H1 (cell line): ENCODE measurements around the gene DHX9. TPM values are rescaled to one million over a fixed set of nuclear protein-coding genes. Genes with fewer than 3 reads are reported as not detected.

Experiments
- RNF2 ChIP-seq: fragments of 200-900, 300-1000 bp; sonication (generic); IDR thresholded peaks from 2 replicates; pipeline ENCODE4 v1.7.1; 2016; ENCODE audit warnings: borderline replicate concordance, low read depth, mild to moderate bottlenecking, antibody characterized with exemption, low read length; ENCODE audit not compliant: poor library complexity, severe bottlenecking; ENCODE audit errors: missing control alignments
- SAP30 ChIP-seq: fragments of 300-600 bp; sonication (generic); IDR thresholded peaks from 2 replicates; pipeline ENCODE4 v1.7.1; 2012; ENCODE audit warnings: low read length, moderate library complexity, mild to moderate bottlenecking, inconsistent platforms; ENCODE audit not compliant: insufficient read depth, insufficient replicate concordance
- polyA plus RNA-seq, 7 experiments: library from polyadenylated mRNA; depleted of rRNA in 3 of 7; stranded (reverse) in 5 of 7; unstranded in 2 of 7; fragments of >200 nt in 5 of 7; fragments of 200-250 nt in 2 of 7; gene quantifications; 1 replicate in 5 of 7; 2 replicates in 1 of 7; 4 replicates in 1 of 7; pipeline versions ENCODE4 v1.2.1 to v1.2.3, GENCODE V29; 2011 to 2013; ENCODE audit warnings: missing spikeins in 2 of 7, mixed read lengths in 2 of 7
- total RNA-seq: library from RNA; stranded (reverse); fragmentation: NEBNext Ultra II Directional; extraction: Animal tissue kit (Norgen Biotek cat#: 25700); gene quantifications from 2 replicates; pipeline ENCODE4 v1.2.1, GENCODE V29; 2021

Gene DHX9
- total and polyA plus RNA-seq, 2 of the 8 experiments (the other 6 are each of a cell fraction or from before 2014, with no cell fraction given): 153 to 333 TPM

DNA sequence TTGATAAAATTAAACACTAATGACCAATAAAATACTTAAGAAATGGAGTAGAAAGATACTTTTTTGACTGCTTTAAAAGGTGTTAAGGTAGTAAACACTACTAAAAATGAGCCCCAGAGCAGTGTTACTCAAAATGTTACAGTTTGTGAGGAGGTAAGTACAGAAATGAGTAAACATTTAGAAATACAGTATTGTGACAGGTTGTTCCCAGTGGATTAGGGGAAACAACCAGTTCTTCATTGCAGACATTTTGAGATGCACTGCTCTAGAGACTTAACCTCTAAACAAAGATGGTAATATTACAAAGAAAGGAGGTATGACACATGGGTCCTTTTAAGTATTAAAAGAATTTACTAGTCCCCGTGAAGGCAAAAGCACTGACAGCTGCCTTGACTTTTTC is 12.7 kb downstream of the DHX9 start (continued):
- TF ChIP-seq SAP30: no peak
- TF ChIP-seq RNF2: no peak
